Adrenal gland (tissue), 5 donors: ENCODE measurements around the gene GLB1L.

Experiments used
- CTCF ChIP-seq, 6 experiments: fragments of 450-650 bp in 4 of 6; fragments of 200-600 bp in 2 of 6; sonication (generic) in 1 of 6; IDR thresholded peaks; 1 replicate in 5 of 6; 2 replicates in 1 of 6; pipeline versions ENCODE4 v1.5.1 to v1.8.0; 2016 to 2021; ENCODE audit warnings: antibody characterized with exemption in 6 of 6, mild to moderate bottlenecking in 2 of 6, moderate library complexity in 1 of 6
- POLR2A ChIP-seq, 2 donors: fragments of 450-650 bp; IDR thresholded peaks; one replicate each; pipeline ENCODE4 v1.6.1; 2017; ENCODE audit warnings: antibody characterized with exemption in 2 of 2, mild to moderate bottlenecking in 2 of 2, moderate library complexity in 1 of 2
- donor health status: DM: no; HTN: no; CAD: no.

- TF ChIP-seq CTCF (IDR thresholded peaks at IDR 0.05), result no peak
- no peak for TF ChIP-seq POLR2A (IDR thresholded peaks at IDR 0.05)
Observed at GRCh38 chr2:219293736-219294231, 48.5 kb upstream of the GLB1L start.
